Activated CD8-positive, alpha-beta memory T cell treated with anti-CD3 and anti-CD28 coated beads for 4 hours (primary cell): Measurements from ENCODE around the gene TAMM41.
"Not testable (repeated sequence)": the region's sequence is repeated elsewhere in the genome, so short reads cannot be mapped to it uniquely, and the experiment has no call there.

ENCODE experiments used
- DNase-seq, 2 donors: peaks; one replicate each; pipeline ENCODE4 v3.0.0-alpha.2; 2020; ENCODE audit warnings: low read depth in 2 of 2

TAMM41 gene

GRCh38 chr3:11768604-11769003, 78.1 kb downstream of the TAMM41 start:
- DNase-seq = no peak

- no peak for DNase-seq
These were observed 81.7 kb downstream of the TAMM41 start for GRCh38 chr3:11764931-11765363.

- DNase-seq = no peak
These were observed 86.7 kb downstream of the TAMM41 start for GRCh38 chr3:11759996-11760395.

- no peak for DNase-seq
These were observed 88.8 kb downstream of the TAMM41 start for GRCh38 chr3:11757929-11758328.

- no peak for DNase-seq
These were observed 89.2 kb downstream of the TAMM41 start for GRCh38 chr3:11757441-11757875.

GRCh38 chr3:11755276-11755675, 91.4 kb downstream of the TAMM41 start:
- no peak for DNase-seq

GRCh38 chr3:11752254-11752653, 94.4 kb downstream of the TAMM41 start:
- not testable (repeated sequence) for DNase-seq

GRCh38 chr3:11748306-11748705, 98.4 kb downstream of the TAMM41 start:
- not testable (repeated sequence) for DNase-seq
